DMS153 treated with DMSO at 0.1 percent for 48 hours (cell line): ENCODE results near the gene FGF21.
"Not testable (repeated sequence)": the region's sequence is repeated elsewhere in the genome, so short reads cannot be mapped to it uniquely, and the experiment has no call there.

Experiments
- DNase-seq: peaks from one replicate; lab custom pipeline; 2025; ENCODE audit not compliant: unreplicated experiment; lab: John Stamatoyannopoulos, UW

FGF21 gene, protein sequence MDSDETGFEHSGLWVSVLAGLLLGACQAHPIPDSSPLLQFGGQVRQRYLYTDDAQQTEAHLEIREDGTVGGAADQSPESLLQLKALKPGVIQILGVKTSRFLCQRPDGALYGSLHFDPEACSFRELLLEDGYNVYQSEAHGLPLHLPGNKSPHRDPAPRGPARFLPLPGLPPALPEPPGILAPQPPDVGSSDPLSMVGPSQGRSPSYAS

GRCh38 chr19:48755084-48755641, at the start of gene FGF21:
TSS of gene FGF21 (plus strand) at chr19:48755524. CDS start at chr19:48756237, 713 bp downstream.
- no peak for DNase-seq

- no peak for DNase-seq
Observed at GRCh38 chr19:48708471-48708870, 46.9 kb upstream of the FGF21 start.

GRCh38 chr19:48711106-48711662, 44.1 kb upstream of the FGF21 start:
- DNase-seq, result no peak

GRCh38 chr19:48713041-48713863, 42.1 kb upstream of the FGF21 start:
- no peak for DNase-seq

- DNase-seq, result peak; percentile 98
Observed at GRCh38 chr19:48713864-48714755, 41.2 kb upstream of the FGF21 start.

- DNase-seq, result no peak
Observed at GRCh38 chr19:48714759-48715675, 40.3 kb upstream of the FGF21 start.

DNA sequence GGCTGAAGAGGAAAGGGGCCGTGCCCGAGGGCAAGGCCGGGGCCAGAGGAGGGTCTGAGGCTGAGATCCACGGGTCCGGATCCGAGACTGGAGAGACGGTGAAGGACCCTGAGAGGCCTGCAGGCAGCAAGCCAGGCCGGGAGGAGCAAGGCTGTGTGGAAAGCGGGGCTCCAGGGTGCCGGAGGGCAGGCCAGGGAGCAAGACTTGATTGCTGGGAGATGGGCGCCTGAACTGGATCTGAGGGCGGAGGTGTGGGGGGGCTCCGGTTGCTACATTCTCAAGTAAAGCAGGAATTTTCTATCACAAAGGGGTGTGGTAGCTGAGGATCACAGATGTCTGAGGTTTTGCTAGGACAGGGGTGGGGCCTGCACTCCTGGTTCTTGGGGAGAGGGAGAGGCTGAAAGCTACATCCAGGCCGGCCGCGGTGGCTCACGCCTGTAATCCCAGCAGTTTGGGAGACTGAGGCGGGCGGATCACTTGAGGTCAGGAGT, 39.6 kb upstream of the FGF21 start:
- no peak for DNase-seq

DNA sequence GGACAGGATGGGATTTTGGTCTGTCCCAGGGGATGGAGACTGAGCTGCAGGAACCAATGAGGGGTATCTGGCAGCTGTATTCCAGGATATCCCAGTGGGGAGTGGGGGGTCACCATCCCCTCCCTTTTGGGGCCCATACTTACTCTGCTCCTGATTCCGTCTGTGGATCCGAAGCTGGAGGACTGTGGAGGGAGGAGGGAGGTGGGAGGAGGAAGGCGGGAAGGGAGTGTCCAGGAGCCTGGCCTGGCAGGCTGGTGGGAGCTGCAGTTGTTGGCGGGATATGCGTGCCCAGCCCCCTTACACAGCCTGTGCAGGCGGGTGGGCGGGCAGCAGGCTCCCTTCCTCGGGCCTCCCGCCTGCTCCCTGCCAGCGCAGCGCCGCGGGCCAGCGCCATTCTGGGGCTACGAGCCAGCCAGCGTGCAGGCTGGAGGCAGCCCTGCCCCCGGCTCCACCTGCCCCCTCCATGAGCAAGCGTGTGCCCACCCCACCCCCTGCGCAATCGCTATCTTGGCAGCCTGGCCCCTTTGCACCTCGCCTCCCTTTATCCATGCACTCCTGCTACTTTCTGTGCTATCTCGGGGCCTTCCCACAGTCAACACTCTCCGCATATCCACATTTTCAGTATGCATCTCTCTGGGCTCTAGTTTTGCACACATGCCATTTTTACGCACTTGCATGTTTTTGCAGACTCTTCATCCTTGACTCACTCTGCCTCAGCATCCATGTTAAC, 38.6 kb upstream of the FGF21 start:
- no peak for DNase-seq

DNA sequence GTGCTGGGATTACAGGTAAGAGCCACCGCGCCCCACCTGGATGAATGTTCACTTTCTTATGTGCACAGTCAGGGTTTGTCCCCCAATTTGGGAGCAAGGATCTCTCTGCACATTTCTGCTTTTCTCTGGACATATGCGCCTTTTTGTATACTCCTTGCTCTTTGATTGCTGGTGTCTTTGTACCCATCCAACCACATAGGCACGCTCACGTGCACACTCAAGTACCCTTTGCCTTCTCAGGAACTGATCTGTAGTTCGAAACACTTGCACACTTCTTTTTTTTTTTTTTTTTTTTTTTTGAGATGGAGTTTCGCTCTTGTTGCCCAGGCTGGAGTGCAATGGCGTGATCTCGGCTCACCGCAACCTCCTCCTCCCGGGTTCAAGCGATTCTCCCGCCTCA, 37.2 kb upstream of the FGF21 start:
- DNase-seq, result not testable (repeated sequence)

GRCh38 chr19:48718711-48719231, 36.6 kb upstream of the FGF21 start:
- DNase-seq, result no peak

GRCh38 chr19:48719263-48720171, 35.8 kb upstream of the FGF21 start, which contains the start of gene MAMSTR:
TSS of gene MAMSTR (minus strand) at chr19:48719725. CDS start at chr19:48719031, 694 bp downstream.
- DNase-seq, result no peak

DNA sequence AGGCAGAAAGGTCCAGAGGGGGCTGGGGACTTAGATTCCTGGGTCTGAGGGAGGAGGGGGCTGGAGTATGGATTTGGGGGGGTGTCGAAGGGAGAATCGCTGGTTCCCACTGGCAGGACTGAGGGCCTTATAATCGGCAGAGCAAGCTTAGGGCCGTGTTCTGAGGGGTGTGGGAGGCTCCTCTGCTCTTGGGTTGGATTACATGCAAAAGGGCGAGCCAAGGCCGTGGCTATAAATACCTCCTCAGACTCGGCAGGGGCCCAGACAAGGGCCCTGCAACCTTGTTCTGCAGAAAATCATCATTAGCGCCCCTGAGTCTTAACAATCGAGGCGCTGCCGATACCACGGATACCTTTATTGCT, 35.1 kb upstream of the FGF21 start:
- DNase-seq, result no peak

DNA sequence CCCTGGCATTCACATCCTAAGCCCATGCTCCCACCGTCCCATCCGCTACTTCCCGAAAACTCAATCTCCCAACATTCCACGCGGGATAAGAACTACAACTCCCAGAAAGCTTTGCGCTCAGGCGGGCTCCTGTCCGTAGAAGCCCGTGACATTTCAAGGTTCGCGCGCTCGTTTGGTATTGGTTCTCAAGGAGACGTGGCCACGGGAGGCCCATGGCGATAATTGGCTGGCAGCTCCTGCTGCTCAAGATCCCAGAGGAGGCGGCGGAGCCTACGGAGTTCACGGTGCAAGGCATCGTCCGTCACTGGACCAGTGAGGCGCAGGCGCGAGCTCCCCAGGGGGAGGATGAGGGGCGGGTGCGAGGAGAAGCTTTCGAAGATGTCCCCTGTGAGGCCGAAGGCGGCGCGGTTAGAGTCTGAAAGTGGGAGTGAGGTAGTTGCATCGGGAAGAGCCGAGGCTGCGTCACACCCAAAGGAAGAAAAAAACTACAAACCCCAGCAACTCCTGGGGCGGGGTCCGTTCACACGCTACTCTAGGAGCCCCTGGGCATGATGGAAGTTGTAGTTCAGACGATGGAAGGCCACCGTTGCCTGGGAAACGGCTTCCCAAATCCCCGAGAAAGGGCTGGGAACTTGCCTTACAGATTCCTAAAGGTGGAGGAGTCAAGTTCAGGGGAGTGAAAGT, 34.6 kb upstream of the FGF21 start:
- DNase-seq, result peak; percentile 98

GRCh38 chr19:48722196-48722708, 33.1 kb upstream of the FGF21 start:
- DNase-seq, result no peak

DNA sequence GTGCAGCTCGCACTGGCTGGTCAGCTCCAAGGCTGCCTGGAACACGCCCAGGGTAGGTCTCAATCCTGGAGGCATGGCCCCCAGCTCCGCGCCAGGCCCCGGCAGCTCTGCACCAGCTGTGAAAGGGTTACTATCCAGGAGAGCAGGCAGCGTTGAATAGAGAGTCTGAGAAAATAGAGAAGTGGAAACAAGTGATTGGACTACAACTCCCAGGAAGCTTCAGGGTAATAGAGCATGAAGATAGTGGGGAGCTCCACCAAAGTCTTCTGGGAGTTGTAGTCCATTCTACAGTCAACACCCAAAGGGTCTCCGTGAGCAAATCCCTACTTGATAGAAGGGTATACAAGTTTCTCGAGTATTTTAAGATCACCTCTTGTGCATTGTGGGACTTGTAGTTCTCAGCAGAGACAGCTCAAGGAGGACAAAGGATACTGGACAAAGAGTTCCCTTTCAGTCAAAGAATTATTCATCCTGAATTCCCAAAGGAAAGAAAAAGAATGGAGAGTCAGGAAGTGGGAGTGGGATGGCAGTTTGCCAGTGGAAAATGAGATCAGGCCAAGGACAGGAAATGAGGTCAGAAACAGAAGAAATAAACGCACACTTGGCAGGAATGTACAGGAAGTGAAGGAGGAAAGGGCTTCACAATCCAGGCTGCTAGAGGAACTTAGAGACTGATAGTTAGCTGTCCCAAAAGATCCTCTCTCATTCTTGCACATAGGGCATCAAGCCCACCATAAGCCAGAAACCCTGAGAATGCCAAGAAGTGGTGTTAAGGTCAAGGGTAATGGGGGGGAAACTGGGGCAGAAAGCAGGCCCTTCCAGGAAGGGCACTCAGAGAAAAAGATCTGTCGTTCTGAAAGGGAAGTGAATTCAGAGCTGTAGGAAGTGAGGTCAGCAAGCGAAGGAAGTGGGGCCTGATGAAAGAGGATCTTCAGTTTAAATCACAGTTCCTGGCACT, 30.2 kb upstream of the FGF21 start:
- peak; percentile 91 for DNase-seq

DNA sequence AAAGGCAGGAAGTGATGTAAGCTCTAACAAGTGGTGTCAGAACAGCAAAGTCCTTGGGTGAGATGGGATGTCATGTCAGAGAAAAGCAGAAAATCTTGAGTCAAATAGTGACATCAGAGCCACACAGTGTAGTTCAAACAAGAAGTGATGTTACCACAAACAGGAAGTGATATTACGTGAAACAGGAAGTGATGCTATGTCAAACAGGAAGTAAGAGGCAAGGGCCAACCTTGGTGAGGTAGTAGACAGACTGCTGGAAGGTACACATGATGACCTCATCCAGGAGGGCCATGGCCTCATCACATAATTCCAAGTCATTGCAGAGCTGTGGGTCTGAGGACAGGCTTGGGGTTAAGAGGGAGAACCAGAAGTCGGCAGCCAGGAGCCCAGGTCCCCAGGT, 28.8 kb upstream of the FGF21 start:
- no peak for DNase-seq
